DMS153 (cell line): Measurements from ENCODE around the gene EGF.
"Not testable (repeated sequence)": the region's sequence is repeated elsewhere in the genome, so short reads cannot be mapped to it uniquely, and the experiment has no call there.

Source experiments
- DNase-seq: peaks from one replicate; lab custom pipeline; 2025; lab: John Stamatoyannopoulos, UW

The EGF gene

GRCh38 chr4:110039164-110039563 lies 126.5 kb downstream of the EGF start:
- DNase-seq = not testable (repeated sequence)

- DNase-seq = no peak
Measured at GRCh38 chr4:110041735-110042134, 129.1 kb downstream of the EGF start.

DNA sequence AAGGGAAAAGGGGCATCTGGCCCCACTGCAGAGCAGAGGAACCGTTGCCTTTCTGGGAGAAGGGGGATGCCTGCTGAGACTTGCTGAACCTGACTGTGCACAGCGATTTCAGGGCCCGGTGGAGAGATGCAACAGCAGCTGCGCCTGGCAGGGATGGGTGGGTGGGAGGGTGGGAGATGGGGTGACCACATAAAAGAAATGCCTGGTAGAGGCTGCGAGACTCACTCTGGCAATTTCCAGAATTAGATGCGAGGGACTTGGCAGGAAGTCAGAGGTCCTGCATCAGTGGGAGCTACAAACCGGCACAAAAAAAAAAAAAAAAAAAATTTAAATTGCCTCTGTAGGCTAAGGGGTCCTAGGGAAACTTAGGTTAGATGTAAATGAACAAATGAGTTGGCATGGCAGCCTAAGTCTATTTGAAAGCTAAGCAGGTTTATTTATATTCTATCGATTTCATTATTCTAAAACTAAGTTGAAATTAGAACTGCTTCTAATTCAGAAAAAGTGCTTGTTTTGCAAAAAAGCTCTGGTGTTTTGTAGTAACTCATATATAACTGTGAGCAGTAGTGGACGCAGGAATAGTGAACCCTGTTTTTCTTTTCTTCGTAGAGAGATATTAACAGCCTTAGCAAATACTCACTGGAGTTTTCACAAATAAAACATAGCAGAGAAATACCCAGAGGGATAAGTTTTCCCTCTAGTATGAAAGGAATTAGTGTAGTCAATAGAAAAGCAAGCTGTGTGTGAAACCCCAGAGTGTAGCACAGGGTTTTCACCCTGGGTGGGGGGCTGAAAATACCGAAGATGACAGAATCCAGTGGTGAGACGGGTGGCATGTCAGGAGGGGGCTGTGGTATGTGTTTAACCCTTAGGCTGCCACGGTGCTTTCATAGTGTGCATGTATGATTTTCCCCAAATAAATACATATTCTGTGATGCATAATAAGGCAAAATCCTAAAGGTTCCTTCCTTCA lies 130.1 kb downstream of the EGF start:
- no peak for DNase-seq

- DNase-seq = no peak
Measured at GRCh38 chr4:110046588-110047049, 133.9 kb downstream of the EGF start.

- no peak for DNase-seq
Measured at GRCh38 chr4:110049951-110050925, 137.6 kb downstream of the EGF start.

DNA sequence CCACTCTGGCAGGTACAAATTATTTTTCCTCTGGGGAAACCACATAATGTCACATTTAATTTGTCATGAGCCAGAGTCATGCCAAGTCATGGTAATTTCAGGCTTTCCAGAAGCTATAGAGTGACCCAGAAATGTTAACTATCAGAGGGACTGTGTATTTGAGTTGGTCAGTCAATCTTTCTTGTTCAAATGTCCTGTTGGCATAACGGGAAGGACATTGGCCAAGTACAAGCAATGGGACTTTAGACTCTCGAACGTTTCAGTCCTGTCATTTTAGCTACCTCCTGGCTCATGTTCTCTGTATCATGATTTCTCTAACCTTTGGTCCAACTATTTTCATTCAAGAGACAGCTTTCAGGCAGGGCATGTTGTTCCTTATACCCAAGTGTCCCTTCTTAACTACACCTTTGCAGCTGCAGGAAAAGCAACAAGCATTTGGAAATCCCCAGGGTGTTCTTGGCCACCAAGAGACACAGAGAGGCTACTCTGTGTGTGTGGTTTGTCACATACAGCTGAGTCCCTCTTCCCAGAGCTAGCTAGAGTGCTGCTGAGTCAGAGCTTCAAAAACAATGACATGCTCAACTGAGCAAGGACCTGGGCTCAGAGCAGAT lies 142.6 kb downstream of the EGF start:
- no peak for DNase-seq

- DNase-seq = no peak
Measured at GRCh38 chr4:110058677-110059076, 146.0 kb downstream of the EGF start.

DNA sequence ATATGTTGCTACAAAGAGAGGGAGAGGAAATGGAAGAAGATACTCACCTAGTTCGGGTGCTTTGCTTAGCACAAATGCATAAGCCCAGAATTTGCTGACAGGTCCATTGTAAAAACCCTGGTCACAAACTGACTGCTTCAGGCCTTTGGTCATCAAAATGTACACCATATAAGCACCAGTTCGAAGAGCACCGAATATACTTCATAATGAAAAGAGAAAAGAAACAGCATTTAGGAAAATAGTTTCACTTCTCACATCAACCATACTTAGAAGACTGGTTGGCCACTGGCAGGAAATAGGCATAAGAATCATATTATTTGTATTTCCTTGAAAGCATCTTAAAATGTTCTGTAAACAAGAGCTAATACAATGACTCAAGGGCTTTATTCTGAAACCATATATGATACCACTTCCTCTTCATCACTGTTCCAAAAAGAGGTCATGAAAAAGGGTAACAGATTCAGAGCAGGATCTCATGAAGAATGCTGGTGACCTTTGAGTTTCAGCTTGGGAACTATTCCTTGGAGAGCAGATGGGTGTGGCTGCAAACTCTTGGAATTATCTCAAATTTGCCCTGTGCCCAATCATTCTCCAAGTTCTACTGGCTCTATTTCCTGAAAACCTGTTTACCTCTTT lies 147.0 kb downstream of the EGF start:
- DNase-seq = no peak

DNA sequence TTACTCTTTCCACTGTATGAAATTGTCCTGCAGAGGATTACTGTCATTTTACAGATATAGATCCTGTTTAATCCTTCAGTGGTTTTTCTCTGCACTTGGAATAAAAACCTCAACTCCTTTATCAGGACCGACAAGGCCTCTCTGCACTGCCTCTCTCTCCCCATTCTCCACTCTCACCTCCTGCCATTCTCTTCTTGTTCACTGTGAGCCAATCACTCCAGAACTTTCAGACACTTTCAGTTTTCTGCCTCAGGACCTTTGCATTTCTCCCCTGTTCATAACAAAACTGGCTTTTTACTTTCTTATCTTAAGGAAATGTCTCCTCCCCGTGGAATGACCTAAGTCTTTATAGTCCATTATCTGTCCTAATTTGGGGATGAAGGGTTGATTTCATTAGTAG lies 148.4 kb downstream of the EGF start:
- no peak for DNase-seq
